ENCODE results near the gene SMIM20. TPM values are rescaled to one million over a fixed set of nuclear protein-coding genes. Genes with fewer than 3 reads are reported as not detected.

SMIM20 gene
- total and polyA plus RNA-seq, 2 of the 4 experiments (the other 2 are of a cell fraction), result 13.6 to 23.1 TPM

GRCh38 chr4:25966171-25966570 lies 52.2 kb downstream of the SMIM20 start:
- no TSS peak for BruUV-seq (replicated peaks)
- H4K91ac ChIP-seq (ENCODE audit: insufficient read depth, low read depth, low read length), result peak overlapping the region; percentile 38; the same call in 1 of the 2 replicates

More at GRCh38 chr4:25966171-25966570, 52.2 kb downstream of the SMIM20 start:
- dilution Hi-C loops (cut with HindIII; ENCODE audit: low sequenced_read_pairs, unreplicated experiment) (no loop called here), in situ Hi-C loops (cut with MboI; ENCODE audit: low sequenced_read_pairs) (no loop called here), intact Hi-C loops (cut with micrococcal nuclease) (no loop called here)
- Histone ChIP-seq H3K14ac (replicated peaks; ENCODE audit: low read depth, low read length) (peak overlapping the region; percentile 87), H3K4me1 (ENCODE audit: control insufficient read depth, insufficient read depth, low read length) (no peaks in the 10 kb centered on the region), H3K18ac (ENCODE audit: low read depth, low read length) (0 out of 2 replicates have a peak overlapping the region, but pooled peaks have one; percentile 27), H2BK15ac (ENCODE audit: low read depth, low read length) (0 out of 3 replicates have a peak overlapping the region, but pooled peaks have one; percentile 51), H2AK5ac (ENCODE audit: low read depth, low read length) (peak overlapping the region; percentile 43), H3K9ac (ENCODE audit: low read depth, low read length) (0 out of 2 replicates have a peak overlapping the region, but pooled peaks have one; percentile 14), H2BK120ac (ENCODE audit: low read depth, low read length) (peak overlapping the region; percentile 83), H3K9me1 (ENCODE audit: insufficient read depth, low read length) (no peaks in the 10 kb centered on the region), H2BK20ac (ENCODE audit: low read depth, low read length) (peak overlapping the region; percentile 92), H2AK9ac (replicated peaks; ENCODE audit: low read depth, low read length, poor library complexity) (no peak overlapping the region), H3K4ac (ENCODE audit: low read depth, low read length) (peak overlapping the region; percentile 84), H3K27me3 (ENCODE audit: control insufficient read depth, insufficient read depth, low read length) (no peaks in the 10 kb centered on the region; the same call in 1 of the 2 replicates), H4K5ac (ENCODE audit: low read depth, low read length) (no peak overlapping the region), H2AFZ (replicated peaks; ENCODE audit: low read length, poor library complexity) (peak overlapping the region; percentile 61), H2BK5ac (ENCODE audit: low read depth, low read length, poor library complexity, severe bottlenecking) (peak overlapping the region; percentile 70), H3K27ac (ENCODE audit: insufficient read depth, low read length) (peak overlapping the region; percentile 54), H3K4me3 (ENCODE audit: insufficient read depth, low read depth, low read length) (no peak overlapping the region), H3K79me1 (ENCODE audit: low read depth in 1 of 2, low read length in 2 of 2) (no peaks in the 10 kb centered on the region), H3K9me3 (ENCODE audit: control insufficient read depth, insufficient read depth, low read length) (no peaks in the 10 kb centered on the region), H3K4me2 (ENCODE audit: low read depth, low read length) (no peak overlapping the region), H3K56ac (ENCODE audit: extremely low read depth, insufficient read depth, low read length) (no peak overlapping the region), H3K36me3 (ENCODE audit: control insufficient read depth, insufficient read depth, low read length) (no peaks in the 10 kb centered on the region), H4K20me1 (ENCODE audit: insufficient read depth, low read length) (no peaks in the 10 kb centered on the region), H4K8ac (ENCODE audit: low read depth in 2 of 2, low read length in 2 of 2) (peak overlapping the region; percentile 13 to 22; a peak in 3 of 4 replicates), H3K23ac (ENCODE audit: low read depth, low read length) (peak overlapping the region; percentile 93)
- POLR2A ChIA-PET (ENCODE audit: unreplicated experiment), result no interaction called here
- TF ChIP-seq CEBPB (IDR thresholded peaks at IDR 0.05; ENCODE audit: low read depth, low read length), result peak; percentile 56; the same call in 1 of the 2 replicates
- TF ChIP-seq MXI1 (IDR thresholded peaks at IDR 0.05; ENCODE audit: borderline replicate concordance, low read depth, low read length), result no peak
- CTCF ChIA-PET, result no interaction called here
- ATAC-seq (ENCODE audit: low read depth) (peak; percentile 61), DNase-seq (peak; percentile 77)
- no CpG with 5 or more reads among the region's 3 CpGs for WGBS, 2 experiments (ENCODE audit: extremely low coverage in 2 of 2, insufficient read length in 1 of 2)

Measured in IMR-90 (cell line).